Islet precursor cell (in vitro differentiated cells): ENCODE results near the gene FLT3.

Experiments
- DNase-seq: peaks from one replicate; pipeline ENCODE4 v3.0.0-alpha.2; 2018

FLT3 gene

GRCh38 chr13:28001049-28001448 is 99.3 kb downstream of the FLT3 start:
- no peak for DNase-seq

- peak; percentile 81 for DNase-seq
Measured at GRCh38 chr13:28000567-28000966, 99.8 kb downstream of the FLT3 start.

- DNase-seq, result peak; percentile 81
Measured at GRCh38 chr13:27997904-27998522, 102.4 kb downstream of the FLT3 start.

GRCh38 chr13:27991881-27992280 is 108.5 kb downstream of the FLT3 start:
- DNase-seq, result peak; percentile 39

- no peak for DNase-seq
Measured at GRCh38 chr13:27988520-27988919, 111.9 kb downstream of the FLT3 start, which contains the start of gene URAD. TSS of gene URAD (minus strand) at chr13:27988693. CDS start at chr13:27988637, 56 bp downstream.

- no peak for DNase-seq
Measured at GRCh38 chr13:27985600-27985999, 114.8 kb downstream of the FLT3 start.

- no peak for DNase-seq
Measured at GRCh38 chr13:27982361-27982760, 118.0 kb downstream of the FLT3 start.

GRCh38 chr13:27981006-27981708 is 119.2 kb downstream of the FLT3 start:
- peak; percentile 37 for DNase-seq

GRCh38 chr13:27980280-27980998 is 119.9 kb downstream of the FLT3 start:
- DNase-seq, result no peak

- DNase-seq, result no peak
Measured at GRCh38 chr13:27979765-27980279, 120.6 kb downstream of the FLT3 start.

- DNase-seq, result no peak
Measured at GRCh38 chr13:27979001-27979643, 121.3 kb downstream of the FLT3 start.

GRCh38 chr13:27978301-27978968 is 121.9 kb downstream of the FLT3 start:
- peak; percentile 60 for DNase-seq

GRCh38 chr13:27977476-27978300 is 122.7 kb downstream of the FLT3 start:
- peak; percentile 65 for DNase-seq

- DNase-seq, result no peak
Measured at GRCh38 chr13:27976362-27977091, 123.8 kb downstream of the FLT3 start.

- DNase-seq, result no peak
Measured at GRCh38 chr13:27975564-27976361, 124.6 kb downstream of the FLT3 start.

GRCh38 chr13:27973961-27974662 is 126.3 kb downstream of the FLT3 start:
- DNase-seq, result no peak

GRCh38 chr13:27973291-27973690 is 127.1 kb downstream of the FLT3 start:
- no peak for DNase-seq

- peak; percentile 43 for DNase-seq
Measured at GRCh38 chr13:27972478-27972820, 127.9 kb downstream of the FLT3 start.

GRCh38 chr13:27971776-27972477 is 128.4 kb downstream of the FLT3 start:
- DNase-seq, result peak; percentile 61
